Fibroblast of the conjunctiva (primary cell): Measurements from ENCODE around the gene FOXK1.
"Not testable (repeated sequence)": the region's sequence is repeated elsewhere in the genome, so short reads cannot be mapped to it uniquely, and the experiment has no call there.

ENCODE experiments used
- DNase-seq: peaks from one replicate; pipeline ENCODE4 v3.0.0-alpha.2; 2010; ENCODE audit warnings: low read depth

FOXK1 gene

DNA sequence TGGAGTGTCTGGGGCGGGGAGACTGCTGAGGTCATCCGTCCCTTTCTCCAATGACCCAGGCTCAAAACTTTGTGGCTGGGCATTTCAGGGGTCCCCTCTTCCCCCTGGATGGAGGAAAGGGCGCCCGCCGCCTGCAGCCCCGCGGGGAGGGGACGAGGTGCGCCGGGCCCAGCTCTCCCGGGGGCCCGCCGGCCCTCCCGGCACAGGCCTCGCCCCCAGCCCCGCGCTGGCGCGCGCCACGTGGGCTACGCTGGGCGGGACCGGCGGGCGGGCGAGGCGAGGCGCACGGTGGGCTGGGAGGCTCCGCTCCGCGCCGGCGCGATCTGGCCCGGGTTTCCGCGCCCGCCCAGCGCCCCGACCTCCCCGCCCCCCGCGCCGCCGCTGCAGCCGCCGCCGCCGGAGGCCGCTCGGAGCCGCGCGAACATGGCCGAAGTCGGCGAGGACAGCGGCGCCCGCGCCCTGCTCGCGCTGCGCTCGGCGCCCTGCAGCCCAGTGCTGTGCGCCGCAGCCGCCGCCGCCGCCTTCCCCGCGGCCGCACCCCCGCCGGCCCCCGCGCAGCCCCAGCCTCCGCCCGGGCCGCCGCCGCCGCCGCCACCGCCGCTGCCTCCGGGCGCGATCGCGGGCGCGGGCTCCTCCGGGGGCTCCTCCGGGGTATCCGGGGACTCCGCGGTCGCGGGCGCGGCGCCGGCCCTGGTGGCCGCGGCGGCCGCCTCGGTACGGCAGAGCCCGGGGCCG is at the start of gene FOXK1:
FOXK1 (plus strand) TSS at position 410 of the 735 bp plus-strand sequence; CDS start at position 424, 14 bp downstream.
- peak; percentile 33 for DNase-seq

DNA sequence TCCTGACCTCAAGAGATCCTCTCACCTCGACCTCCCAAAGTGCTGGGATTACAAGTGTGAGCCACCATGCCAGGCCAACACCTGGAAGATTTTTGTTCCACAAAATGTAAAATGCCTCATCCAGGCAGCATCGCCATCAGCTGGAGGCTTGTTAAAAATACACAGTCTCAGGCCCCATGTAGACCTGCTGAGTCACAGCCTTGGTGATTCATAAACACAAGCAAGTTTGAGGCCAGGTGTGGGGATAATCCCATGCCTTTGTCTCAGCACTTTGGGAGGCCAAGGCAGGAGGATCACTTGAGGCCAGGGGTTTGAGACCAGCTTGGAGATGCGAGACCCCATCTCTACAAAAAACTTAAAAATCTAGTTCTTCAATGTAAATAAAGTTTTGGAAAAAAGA is 49.1 kb upstream of the FOXK1 start:
- DNase-seq = no peak

DNA sequence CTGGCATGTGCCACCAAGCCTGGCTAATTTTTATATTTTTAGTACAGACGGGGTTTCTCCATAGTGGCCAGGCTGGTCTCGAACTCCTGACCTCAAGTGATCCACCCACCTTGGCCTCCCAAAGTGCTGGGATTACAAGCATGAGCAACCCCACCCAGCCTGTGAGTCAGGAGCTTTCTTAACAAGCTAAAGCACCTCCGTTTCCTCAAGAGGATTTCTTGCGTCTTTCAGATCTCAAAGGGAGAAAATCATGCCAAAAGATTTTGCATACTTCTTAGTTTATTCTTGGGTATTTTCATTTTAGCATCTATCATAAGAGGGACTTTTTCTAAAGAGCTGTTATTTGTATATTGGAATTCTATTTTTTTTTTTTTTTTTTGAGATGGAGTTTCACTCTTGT is 47.9 kb upstream of the FOXK1 start:
- no peak for DNase-seq

DNA sequence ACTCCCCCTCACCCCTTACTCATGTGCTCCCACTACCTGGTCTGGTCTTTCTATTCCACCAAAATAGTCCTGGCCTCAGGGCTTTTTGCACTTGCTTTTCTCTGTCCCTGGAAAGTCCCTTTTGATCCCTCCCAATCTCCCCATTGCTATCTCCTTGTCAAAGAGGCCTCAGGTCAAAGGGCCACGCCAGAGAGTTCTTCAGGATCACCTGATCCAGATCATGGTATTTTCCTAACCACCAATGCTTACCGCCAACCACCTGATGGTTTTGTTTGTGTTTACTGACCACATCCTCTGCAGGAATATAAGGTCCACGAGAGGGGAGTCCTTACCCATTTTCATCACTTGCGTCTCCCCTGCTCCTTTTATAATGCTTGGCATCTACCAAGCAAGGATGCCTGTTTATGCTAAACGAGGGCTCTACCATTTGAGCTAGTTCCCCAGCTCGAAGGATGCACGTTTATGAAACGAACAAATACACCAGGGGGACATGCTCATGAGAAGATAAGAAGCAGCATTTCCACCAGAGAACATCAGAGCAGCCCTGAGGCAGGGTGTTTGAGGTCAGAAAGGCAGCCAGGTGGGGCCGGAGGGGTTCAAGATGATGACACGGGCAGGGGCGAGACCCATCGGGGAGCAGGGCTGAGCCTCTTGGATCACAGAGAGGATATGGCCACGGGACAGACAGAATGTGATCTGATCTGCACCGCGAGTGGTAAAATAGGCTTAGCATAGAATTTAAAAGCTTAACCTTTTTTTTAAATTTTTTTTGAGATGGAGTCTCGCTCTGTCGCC is 43.1 kb upstream of the FOXK1 start:
- DNase-seq = no peak

DNA sequence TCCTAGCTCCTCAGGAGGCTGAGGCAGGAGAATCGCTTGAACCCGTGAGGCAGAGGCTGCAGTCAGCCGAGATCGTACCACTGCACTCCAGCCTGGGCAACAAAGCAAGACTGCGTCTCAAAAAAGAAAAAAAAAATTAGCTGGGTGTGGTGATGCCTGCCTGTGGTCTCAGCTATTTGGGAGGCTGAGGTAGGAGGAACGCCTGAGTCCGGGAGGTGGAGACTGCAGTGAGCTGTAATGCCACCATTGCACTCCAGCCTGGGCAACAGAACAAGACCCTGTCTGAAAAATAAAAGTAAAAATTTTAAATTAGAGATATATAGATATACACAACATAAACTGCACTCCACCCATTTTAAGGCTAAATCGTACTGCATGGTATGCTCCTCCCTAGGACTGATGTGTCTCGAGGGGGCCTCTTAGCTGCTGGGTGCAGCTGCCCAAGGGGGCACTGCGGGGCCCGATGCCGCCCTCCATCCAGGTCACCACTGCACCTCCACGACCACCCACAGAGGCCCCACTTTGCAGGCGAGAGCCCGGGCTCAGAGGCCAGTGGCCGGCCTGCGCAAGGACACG is 40.9 kb upstream of the FOXK1 start:
- no peak for DNase-seq

DNA sequence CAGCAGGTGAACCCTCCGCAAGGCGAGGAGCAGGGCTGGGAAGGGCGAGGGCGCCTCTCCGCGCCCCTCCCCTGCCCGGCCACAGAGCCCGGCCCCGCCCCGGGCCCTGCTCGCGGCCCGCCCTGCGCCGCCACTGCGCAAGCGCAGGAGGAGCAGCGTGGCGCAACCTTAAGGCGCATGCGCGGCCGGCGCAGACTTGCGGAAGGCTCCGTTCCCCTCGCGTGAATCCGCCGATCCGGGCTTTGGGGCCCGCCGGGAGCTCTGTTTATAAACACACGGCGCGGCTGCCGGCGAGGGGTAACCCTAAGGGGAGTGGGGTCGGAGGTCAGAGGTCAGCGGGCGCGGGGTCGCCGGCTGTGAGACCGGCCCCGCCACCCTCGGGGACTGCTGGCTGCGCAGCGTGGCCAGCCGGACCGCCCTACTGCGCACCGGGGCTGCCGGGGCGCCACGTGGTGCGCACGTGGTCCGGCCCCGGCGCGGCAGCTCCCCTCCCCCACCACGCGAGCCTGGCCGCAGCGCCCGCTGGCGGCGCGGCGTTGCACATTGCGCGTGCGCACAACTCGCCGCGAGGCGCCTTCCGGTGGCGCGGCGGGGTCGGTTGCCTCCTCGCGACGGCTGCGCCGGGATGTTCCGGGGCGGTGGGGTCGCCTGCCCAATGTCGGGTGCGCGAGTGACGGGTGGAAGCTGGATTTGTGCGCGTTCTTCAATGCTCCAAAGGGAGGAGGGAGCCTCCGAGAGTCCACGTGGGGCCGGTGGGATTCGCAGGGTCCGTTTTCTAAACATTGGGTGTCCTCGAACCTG is 40.2 kb upstream of the FOXK1 start:
- peak; percentile 87 for DNase-seq

DNA sequence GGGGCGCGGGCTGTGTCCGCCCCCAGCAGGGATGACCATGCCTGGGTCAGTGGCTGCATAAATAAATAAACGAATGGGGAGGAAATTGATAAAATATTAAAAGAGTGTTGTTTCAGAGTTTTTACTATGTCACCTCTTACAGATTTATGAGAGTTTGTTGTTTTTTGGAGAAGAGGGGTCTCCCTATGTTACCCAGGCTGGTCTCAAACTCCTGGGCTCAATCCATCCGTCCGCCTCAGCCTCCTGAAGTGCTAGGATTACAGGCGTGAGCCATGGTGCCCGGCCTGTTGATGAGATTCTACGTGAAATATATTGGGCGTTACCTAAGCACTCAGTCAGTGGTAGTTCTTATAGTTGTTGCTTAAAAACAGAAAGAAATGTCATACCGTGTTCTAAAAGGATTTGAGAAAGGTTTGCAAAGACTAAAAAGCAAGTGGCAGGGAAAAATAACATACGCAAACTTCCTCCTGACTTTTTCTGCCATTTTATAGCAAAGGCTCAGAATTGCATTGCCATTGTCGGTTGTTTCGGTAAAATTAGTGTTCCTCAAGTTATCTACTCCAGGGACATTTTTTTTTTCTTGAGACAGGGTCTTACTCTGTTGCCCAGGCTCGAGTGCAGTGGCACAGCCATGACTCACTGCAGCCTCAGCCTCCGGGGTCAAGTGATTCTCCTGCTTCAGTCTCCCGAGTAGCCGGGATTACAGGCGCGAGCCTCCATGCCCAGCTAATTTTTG is 39.5 kb upstream of the FOXK1 start:
- DNase-seq = no peak

DNA sequence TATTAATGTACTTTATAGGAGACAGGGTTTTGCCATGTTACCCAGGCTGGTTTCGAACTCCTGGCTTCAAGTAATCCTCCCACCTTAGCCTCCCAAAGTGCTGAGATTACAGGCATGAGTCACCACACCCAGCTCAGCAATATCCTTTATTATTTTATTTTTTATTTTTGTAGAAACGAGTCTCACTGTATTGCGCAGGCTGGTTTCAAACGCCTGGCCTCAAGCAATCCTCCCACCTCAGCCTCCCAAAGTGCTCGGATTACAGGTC is 39.0 kb upstream of the FOXK1 start:
- not testable (repeated sequence) for DNase-seq

DNA sequence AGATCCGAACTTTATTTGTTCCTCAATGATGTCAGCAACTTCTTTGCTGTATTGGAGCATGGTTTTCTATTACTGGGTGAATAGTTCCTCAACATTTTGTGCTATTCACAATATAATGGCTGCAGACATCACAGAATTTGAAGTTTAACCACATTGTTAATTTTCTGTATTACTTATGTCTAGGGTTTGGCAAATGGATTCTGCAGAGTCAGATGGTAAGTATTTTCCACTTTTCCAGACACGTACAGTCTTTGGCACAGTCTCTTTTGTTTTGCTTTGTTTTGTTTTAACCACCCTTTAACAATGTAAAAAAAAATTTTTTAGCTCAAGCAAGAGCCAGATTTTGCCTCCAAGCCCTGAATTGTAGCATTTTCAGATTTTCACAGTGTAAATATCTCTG is 36.8 kb upstream of the FOXK1 start:
- DNase-seq = no peak

DNA sequence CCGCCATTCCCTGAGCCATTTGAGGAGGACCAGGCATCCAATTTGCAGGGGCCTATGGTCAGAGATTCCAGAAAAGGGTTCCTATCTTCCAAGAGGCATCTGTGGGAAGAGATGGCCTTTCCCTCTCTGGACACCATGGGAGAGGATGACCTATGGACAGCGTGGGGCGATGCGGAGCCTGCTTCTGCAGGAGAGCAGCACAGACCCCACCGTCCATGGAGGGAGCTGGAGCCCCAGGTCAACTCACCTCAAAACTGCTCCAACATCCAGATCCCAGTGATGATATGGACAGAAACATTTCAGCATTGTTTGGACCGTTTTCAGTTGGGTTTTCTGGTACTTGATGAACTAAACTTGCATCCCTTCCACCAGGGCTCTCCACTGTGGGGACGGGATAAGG is 34.0 kb upstream of the FOXK1 start:
- no peak for DNase-seq

DNA sequence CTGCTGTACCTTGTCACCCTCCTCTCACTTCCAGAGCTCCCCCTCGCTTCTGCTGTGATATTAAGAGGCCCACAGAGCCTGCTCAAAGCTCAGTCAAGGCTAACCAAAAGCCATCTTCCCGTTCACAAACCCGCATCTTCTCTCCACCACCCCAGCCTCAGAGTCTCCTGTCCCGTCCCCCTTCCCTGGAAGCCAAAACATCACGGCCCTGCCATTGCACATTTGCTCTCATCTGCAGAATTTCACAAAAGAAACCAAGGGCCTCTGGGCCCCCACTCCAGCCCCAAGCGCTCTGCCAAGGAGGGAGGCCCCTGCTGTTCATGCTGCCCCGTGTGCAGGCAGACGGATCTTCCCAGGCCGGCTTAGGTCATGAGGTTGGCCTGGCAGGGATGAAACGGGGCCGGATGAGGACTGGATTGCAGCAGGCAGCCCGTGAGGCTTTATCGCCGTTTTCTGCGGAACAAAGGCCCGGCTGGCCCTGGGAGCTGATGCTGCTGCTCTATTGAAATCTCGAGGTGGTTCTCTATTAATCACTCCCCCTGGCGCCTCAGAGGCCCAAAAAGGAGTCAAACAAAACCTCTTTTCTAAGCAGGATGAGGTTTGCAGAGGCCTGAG is 31.6 kb upstream of the FOXK1 start:
- DNase-seq = peak; percentile 21

DNA sequence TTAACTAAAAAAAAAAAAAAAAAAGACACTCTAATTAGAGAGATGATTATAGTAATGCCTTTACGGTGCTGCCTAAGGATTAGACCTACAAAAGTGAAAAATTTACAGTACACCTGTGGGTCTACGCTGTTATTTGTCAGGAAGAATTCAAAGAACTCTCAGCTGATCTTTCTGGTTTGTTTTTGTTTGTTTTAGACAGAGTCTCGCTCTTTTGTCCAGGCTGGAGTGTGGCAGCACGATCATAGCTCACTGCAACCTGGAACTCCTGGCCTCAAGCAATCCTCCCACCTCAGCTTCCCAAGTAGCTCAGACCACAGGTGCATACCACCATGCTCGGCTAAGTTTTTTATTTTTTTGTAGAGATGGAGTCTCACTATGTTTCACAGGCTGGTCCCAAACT is 28.3 kb upstream of the FOXK1 start:
- DNase-seq = no peak

DNA sequence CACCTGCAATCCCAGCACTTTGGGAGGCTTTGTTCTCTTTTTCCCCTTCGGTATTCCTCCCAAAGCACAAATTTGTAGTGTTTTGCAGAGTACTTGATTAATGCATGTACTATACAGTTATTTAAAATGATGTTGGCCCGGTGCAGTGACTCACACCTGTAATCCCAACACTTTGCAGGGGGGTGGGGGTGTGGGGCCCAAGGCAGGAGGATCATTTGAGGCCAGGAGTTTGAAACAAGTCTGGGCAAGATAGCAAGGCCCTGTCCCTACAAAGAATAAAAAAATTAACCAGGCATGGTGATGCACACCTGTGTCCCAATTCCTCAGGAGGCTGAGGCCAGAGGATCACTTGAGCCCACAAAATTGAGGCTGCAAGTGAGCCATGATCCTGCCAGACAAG is 26.8 kb upstream of the FOXK1 start:
- DNase-seq = no peak

DNA sequence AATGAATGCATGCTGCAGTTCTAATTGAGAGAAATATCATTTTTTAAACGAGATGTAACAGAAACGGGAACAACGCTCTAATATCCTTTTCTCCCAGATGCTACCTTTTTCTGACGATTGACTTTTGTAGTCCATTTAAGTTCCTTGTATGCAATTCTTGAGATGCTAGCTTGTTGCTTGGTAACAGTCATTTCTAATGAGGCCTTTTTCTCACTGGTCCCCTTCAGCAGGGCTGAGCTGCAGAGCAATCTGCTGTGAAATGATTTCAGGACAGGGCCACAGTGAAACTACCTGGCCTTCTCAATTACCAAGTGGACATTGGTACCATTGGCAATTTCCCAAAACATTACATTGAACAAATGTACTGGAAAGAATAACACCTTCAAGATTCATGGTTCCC is 26.2 kb upstream of the FOXK1 start:
- no peak for DNase-seq

DNA sequence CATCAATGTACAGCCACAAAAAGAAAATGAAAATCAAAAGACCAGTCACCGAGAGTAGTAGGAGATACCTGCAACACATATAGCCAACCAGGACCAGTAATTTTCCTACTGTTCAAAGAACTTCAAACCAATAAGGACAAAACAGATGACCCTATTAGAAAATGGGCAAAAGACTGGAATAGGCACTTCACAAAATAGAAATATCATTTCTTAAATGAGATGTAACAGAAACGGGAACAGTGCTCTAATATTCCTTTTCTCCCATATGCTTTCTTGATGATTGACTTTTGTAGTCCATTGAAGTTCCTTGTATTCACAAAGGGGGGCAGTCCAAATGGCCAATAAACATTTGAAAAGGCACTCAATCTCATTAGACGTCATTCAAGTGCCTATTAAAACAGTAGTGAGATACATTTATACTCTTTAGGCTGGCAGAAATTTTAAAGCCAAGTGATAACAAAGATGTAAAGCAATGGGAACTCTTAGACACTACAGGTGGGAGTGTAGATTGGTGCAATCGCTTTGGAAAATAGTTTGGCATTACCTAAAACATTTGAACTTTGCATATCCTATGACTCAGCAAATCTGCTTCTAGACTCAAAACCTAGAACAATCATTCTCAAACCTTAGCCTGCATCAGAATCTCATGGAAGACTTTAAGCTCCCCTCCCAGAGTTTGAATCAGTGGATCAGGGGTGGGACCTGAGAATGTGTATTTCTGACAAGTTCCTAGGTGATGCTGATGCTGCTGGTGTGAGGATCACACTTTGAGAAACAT is 24.3 kb upstream of the FOXK1 start:
- no peak for DNase-seq

DNA sequence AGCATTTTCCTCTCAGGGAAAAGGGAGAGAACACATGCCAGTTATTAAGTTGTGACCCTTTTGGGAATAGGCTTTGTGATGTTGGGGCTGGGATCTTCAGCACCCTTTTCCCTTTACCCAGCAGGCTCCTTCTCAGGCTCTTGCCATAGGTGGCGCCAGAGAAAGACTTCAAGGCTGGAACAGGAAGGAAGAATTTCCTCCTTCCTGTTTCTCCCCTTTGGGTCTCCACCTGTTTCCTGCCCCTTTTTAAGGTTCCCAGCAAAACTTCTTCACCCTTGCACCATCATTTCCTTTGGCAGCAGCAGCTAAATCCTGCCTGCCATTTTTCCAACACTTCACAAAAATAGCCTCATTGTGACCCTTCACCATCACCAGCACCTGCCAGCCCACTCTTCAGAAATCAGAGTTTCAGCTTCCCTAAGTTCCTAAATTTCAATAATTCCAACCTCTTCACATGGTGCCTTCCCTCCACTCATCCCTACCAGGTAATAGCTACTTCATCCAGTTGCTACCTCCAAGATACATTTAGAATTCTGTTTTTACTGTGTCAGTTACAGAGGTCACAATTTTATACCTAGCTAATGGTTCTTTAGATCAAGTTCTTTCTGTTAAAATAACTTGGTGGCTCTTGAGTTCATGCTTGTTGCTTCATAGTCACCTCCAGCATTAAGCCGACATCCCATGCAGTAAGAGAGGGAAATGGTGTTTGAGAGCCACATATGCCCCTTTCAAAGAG is 22.4 kb upstream of the FOXK1 start:
- DNase-seq = no peak

DNA sequence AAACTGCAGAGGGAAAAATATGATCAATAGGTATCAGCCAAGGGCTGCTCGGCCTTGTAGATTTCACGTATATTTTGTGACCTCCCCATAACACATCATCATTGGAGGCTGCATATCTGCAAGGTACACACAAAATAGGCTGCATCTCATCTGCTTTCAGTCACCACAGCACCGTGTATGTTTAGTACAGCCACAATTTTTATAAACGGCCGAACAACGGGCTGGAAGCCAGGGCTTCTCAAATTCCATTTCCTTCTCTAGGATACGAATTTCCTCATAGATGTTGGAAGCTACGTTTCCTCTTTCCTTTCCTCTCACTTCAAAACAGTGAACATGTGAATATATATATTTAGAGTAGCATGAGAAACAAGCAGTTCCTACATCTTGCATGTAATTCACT is 20.2 kb upstream of the FOXK1 start:
- no peak for DNase-seq

DNA sequence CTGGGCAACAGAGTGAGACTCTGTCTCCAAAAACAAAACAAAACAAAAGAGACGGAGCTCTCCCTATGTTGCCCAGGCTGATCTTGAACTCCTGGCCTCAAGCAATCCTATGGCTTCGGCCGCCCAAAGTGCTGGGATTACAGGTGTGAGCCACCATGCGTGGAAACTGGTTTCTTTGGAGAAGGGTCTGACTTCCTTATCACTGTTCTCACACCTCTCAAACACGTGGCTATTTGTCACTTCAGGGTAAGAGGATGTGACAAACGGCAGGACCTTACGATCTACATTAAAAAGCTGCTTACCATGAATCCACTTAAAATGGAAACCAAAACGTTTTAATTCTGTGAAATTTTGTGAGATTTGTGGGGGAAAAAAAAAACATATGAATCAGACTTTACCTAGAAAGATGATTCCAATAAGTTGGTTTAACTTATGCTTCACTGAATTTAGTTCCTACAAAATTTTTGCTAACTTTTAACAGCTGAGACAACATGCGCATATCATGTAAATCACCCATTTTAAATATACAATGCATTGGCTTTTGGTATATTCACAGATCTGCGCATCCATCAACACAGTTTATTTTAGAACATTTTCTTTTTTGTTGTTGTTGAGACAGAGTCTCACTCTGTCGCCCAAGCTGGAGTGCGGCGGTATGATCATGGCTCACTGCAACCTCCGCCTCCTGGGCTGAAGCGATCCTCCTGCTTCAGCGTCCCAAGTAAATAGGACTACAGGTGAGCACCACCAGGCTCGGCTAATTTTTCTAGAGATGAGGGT is 18.7 kb upstream of the FOXK1 start:
- no peak for DNase-seq

DNA sequence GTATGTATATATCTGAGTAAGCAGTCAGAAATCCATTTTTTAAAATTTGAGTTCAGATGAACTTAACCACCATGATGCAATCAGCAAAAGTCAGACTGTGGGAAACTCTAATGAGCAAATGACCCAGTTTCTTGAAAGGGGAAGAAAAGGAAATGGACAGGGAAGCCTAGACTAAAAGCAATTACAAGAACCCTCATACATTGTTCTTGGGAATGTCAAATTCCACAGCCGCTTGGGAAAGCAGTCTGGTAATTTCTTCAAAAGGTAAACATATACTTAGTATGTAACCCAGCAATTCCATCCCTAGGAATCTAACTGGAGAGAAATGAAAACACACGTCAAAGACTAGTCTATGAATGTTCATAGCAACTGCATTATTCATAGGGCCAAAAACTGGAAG is 16.4 kb upstream of the FOXK1 start:
- peak; percentile 71 for DNase-seq
